Measurements from ENCODE around the gene HSD17B7.

Gene HSD17B7

DNA sequence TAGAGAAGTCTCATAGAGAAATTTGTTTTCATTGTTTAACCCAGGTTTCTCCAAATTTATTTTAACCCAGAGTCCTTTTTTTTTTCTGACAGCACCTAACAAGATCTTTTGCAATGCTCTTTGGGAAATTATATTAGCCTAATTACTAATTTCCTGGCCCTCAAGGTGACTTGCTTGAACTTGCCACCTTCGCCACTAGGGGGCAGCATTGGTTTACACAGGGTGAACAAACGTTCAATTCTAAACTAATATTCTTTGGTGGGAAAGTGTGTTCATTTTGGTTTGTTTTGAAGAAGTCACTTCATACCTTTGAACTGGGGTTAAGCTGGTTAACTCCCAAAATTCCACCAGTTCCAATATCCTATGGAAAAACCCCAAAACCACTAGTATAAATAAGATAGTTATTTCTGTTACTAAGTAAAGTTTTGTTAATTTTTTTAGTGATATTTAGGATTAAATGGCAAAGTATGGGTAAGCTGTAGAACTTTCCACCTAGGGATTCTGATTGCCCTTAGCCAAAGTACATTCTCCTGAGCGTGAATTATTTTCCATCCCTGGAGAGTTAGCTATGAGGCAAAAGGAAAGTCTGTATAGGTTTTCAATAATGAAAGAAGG lies 57.4 kb downstream of the HSD17B7 start:
- TF ChIP-seq, protein P1, sequence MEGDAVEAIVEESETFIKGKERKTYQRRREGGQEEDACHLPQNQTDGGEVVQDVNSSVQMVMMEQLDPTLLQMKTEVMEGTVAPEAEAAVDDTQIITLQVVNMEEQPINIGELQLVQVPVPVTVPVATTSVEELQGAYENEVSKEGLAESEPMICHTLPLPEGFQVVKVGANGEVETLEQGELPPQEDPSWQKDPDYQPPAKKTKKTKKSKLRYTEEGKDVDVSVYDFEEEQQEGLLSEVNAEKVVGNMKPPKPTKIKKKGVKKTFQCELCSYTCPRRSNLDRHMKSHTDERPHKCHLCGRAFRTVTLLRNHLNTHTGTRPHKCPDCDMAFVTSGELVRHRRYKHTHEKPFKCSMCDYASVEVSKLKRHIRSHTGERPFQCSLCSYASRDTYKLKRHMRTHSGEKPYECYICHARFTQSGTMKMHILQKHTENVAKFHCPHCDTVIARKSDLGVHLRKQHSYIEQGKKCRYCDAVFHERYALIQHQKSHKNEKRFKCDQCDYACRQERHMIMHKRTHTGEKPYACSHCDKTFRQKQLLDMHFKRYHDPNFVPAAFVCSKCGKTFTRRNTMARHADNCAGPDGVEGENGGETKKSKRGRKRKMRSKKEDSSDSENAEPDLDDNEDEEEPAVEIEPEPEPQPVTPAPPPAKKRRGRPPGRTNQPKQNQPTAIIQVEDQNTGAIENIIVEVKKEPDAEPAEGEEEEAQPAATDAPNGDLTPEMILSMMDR (conservative IDR thresholded peaks at IDR 0.05) = peak; percentile 98
- TF ChIP-seq ZFX (IDR thresholded peaks at IDR 0.05) = no peak
- H3K27ac ChIP-seq = no peak overlapping the region

DNA sequence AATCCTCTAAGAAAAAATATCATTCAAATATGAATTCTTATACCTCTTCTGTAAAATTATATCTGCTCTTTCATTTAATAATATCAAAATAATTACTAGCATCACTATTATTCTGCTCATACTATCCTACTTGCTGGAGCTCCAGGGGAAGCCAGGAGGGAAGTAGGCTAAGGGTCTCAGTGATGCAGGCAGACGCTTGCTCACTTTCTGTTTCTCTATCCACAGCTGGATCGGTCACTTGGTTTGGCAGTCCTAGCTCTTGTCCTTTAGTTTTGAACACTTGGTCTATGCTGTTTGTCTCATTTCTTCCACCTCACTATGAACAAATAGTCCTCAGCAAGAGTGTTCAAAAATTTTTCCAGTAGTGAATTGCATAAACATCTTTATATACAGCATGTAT lies 59.2 kb downstream of the HSD17B7 start:
- H3K27ac ChIP-seq = no peak overlapping the region
- TF ChIP-seq, protein P1 (conservative IDR thresholded peaks at IDR 0.05) = no peak
- TF ChIP-seq ZFX (IDR thresholded peaks at IDR 0.05) = no peak

DNA sequence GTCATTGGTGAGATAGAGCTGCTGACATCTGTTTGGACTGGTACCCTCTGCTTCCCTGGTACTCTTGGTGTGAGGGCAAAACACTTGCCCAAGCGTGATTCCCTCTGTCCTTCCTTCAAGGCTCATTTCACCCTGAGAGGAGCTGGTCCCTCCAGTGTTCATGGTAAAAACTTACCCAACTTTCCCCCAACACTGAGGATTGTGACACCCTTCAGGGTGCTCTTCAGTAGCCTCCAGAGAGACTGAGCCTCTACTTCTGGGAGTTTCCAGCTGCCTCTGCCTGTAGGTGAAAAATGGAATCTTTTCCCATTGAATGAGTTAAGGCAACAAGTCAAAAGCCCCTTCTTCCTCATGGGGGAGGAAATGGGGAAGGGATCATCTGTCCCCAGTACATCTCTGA lies 60.8 kb downstream of the HSD17B7 start:
- H3K27ac ChIP-seq = no peak overlapping the region
- TF ChIP-seq, protein P1 (conservative IDR thresholded peaks at IDR 0.05) = no peak
- TF ChIP-seq ZFX (IDR thresholded peaks at IDR 0.05) = no peak

DNA sequence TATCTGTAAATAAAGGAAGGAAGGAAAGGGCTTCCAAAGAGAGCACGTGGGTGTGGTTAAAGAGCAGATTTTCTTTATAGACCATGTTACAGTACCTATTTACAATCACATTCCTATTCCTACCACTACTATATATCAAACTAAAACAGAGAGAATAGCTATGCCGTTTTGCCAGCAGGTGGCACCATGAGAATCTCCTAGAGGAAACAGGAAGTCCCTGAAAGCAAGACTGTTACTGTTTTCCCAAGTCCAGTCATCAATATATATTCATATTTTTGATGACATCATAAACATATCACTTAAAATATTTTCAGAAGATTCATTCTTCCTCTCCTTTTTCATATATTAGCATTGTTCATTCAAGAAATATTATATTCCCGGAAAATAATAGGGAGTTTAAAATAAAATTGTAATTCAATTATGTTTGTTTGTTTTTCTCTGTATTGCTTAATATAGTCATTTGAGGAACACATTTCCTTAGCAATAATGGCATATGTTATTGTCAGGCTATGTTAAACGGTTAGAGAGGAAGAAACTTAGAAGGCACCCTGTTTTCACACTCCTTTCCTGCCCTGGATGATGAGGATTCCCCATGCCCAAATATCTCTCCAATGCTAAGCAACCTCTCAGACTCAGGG lies 63.9 kb downstream of the HSD17B7 start:
- H3K27ac ChIP-seq = no peak overlapping the region; the same call in 1 of the 2 replicates
- TF ChIP-seq, protein P1 (conservative IDR thresholded peaks at IDR 0.05) = peak; percentile 94
- TF ChIP-seq ZFX (IDR thresholded peaks at IDR 0.05) = no peak

DNA sequence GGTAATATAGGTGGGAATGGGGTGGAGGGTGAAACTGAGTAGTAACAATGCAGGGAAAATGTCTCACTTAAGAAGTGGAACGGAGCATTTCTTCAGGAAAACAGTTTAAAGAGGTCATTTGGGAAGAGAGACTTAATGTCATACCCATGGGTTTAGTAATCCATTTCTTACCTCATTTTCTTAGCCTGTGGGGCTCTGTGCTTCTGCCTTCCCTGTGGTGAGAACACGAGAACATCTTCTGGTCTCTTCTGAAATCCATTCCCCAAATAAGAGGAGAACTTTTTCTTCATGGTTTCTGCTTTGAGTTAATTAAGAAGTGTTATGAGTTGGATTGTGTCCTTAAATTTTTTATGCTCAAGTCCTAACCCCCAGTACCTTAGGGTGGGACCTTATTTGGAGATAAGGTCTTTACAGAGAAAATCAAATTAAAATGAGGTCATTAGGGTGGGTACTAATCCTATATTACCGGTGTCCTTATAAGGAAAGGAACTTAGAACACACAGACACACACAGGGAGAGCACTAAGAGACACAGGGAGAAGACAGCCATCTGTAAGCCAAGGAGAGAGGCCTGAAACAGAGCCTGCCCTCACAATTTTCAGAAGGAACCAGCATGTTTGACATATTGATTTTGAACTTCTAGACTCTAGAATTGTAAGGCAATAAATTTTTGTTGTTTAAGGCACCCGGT lies 65.1 kb downstream of the HSD17B7 start:
- H3K27ac ChIP-seq = no peak overlapping the region
- TF ChIP-seq, protein P1 (conservative IDR thresholded peaks at IDR 0.05) = no peak
- TF ChIP-seq ZFX (IDR thresholded peaks at IDR 0.05) = no peak

DNA sequence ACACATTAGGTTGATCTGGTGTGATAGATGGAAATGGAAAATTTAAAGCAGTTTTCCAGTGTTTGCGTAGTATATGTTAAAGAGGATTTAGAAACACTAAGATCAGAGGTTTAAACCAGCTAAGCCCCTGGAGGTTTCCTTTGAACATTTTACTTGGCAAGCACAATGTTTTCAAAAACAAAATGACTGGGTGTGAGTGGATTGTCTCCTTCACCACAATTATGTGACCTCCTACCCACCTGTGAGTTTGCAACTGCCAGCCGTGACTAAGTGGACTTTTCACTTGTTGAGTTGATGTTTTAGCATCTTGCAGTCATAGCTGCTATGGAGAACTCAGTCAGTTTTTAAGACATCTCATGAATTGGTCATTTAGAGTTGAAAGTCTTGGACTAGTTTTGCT lies 65.8 kb downstream of the HSD17B7 start:
- H3K27ac ChIP-seq = no peak overlapping the region
- TF ChIP-seq, protein P1 (conservative IDR thresholded peaks at IDR 0.05) = no peak
- no peak for TF ChIP-seq ZFX (IDR thresholded peaks at IDR 0.05)

DNA sequence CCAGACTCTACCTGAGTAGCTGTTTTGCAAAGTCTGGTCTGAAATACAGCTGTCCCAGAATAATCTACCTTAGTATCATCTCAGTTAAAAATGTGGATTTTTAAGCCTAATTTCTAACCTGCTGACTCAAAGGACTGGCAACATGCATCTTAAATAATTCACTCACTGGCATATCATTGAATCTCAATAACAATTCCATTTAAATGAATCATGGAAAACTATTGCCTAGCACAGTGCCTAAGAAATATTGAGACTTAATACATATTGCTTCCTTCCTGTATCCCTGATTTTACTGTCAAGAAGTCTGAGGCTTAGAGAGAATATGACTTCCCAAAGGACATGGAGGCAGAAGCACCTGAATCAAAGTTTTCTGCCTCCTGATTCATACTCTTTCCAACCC lies 67.3 kb downstream of the HSD17B7 start:
- TF ChIP-seq, protein P1 (conservative IDR thresholded peaks at IDR 0.05) = no peak
- TF ChIP-seq ZFX (IDR thresholded peaks at IDR 0.05) = no peak
- H3K27ac ChIP-seq = no peak overlapping the region
